Spleen (tissue), 11 donors: Measurements from ENCODE around the gene ZCRB1. TPM values are rescaled to one million over a fixed set of nuclear protein-coding genes. Genes with fewer than 3 reads are reported as not detected.
A peak's percentile ranks its signal among the peaks of the same experiment; 100 is the strongest.

Experiments used
- DNase-seq: peaks from one replicate; pipeline ENCODE4 v3.0.0-alpha.2; 2020
- H3K27ac ChIP-seq, 8 donors: fragments of 200-600 bp; sonication (generic) in 7 of 8; 1 replicate in 4 of 8; 2 replicates in 4 of 8; pipeline versions ENCODE4 v1.5.0 to v1.8.0; 2016 to 2021; ENCODE audit warnings: inconsistent platforms in 4 of 8, mild to moderate bottlenecking in 4 of 8, moderate library complexity in 1 of 8
- H3K27me3 ChIP-seq, 7 donors: fragments of 200-600 bp; sonication (generic) in 6 of 7; replicated peaks in 1 of 7; 1 replicate in 4 of 7; 2 replicates in 3 of 7; pipeline versions ENCODE4 v1.5.0 to v1.8.0; 2016 to 2021; ENCODE audit warnings: inconsistent platforms in 3 of 7, mild to moderate bottlenecking in 1 of 7
- H3K36me3 ChIP-seq, 6 donors: fragments of 200-600 bp; sonication (generic) in 5 of 6; 1 replicate in 4 of 6; 2 replicates in 2 of 6; pipeline versions ENCODE4 v1.5.0 to v1.8.0; 2016 to 2021; ENCODE audit warnings: inconsistent platforms in 2 of 6
- H3K4me1 ChIP-seq, 6 donors: fragments of 200-600 bp; sonication (generic) in 5 of 6; 1 replicate in 3 of 6; 2 replicates in 3 of 6; pipeline versions ENCODE4 v1.5.0 to v1.8.0; 2016 to 2021; ENCODE audit warnings: inconsistent platforms in 3 of 6
- H3K4me3 ChIP-seq, 8 donors: fragments of 200-600 bp; sonication (generic) in 7 of 8; 1 replicate in 4 of 8; 2 replicates in 4 of 8; pipeline versions ENCODE4 v1.5.0 to v1.8.0; 2016 to 2021; ENCODE audit warnings: inconsistent platforms in 4 of 8, mild to moderate bottlenecking in 4 of 8, moderate library complexity in 2 of 8
- H3K9me3 ChIP-seq, 8 donors: fragments of 200-600 bp; sonication (generic) in 7 of 8; 1 replicate in 4 of 8; 2 replicates in 4 of 8; pipeline versions ENCODE4 v1.5.0 to v1.8.0; 2016 to 2021; ENCODE audit warnings: inconsistent platforms in 4 of 8
- CTCF ChIP-seq, 11 experiments: fragments of 200-600 bp in 7 of 11; fragments of 450-650 bp in 4 of 11; sonication (generic) in 4 of 11; IDR thresholded peaks in 8 of 11; conservative IDR thresholded peaks in 3 of 11; 1 replicate in 7 of 11; 2 replicates in 4 of 11; pipeline versions ENCODE4 v1.4.0 to v1.8.0; 2016 to 2021; ENCODE audit warnings: antibody characterized with exemption in 11 of 11, inconsistent platforms in 4 of 11, mild to moderate bottlenecking in 1 of 11
- POLR2A ChIP-seq, 3 donors: fragments of 450-650 bp; IDR thresholded peaks; one replicate each; pipeline ENCODE4 v1.5.1; 2017; ENCODE audit warnings: antibody characterized with exemption in 3 of 3, mild to moderate bottlenecking in 1 of 3
- POLR2AphosphoS5 ChIP-seq, 3 donors: sonication (generic); formaldehyde crosslinking; IDR thresholded peaks; one replicate each; pipeline ENCODE4 v1.5.1; 2017; ENCODE audit warnings: antibody characterized with exemption in 3 of 3
- WGBS, 5 donors: extraction: QIAGEN DNeasy Blood & Tissue Kit in 3 of 5; methylation state at CpG; one replicate each; pipeline versions ENCODE4 v1.1.5 to v1.1.7; 2013 to 2018; 5-methylcytosine and 5-hydroxymethylcytosine counted together
- intact Hi-C: fragments of 100-400 bp; cut with DNase I; formaldehyde crosslinking; loops from one replicate; pipeline ENCODE4 v1.15.0; 2023; ENCODE audit warnings: low total_unique reads
- polyA plus RNA-seq, 3 donors: library from polyadenylated mRNA; stranded (reverse); fragments of 200-250 nt; gene quantifications; one replicate each; pipeline ENCODE4 v1.2.1, GENCODE V29; 2013
- total RNA-seq, 7 donors: library from RNA; depleted of rRNA in 3 of 7; stranded (reverse); fragments of >200 nt in 3 of 7; fragmentation: NEBNext Ultra II Directional in 4 of 7; extraction: Animal tissue kit (Norgen Biotek cat#: 25700) in 4 of 7; gene quantifications; one replicate each; pipeline versions ENCODE4 v1.1.0 to v1.2.1, GENCODE V29; 2016 to 2021
- donor health status: healthy with polysubstance abuse.
- donor health status: DM: no; HTN: no; CAD: no; lungs with moderate emphysema.
- donor health status: DM: no; HTN: no; CAD: no.
- donor health status: Bipolar disorder and iron deficiency.
- donor health status: healthy.
- donor health status: DM: no; HTN: no; CAD: no.
- donor health status: DM: yes; HTN: yes; CAD: no.

The ZCRB1 gene
- total and polyA plus RNA-seq, 10 donors = 27.2 to 43.0 (median 31.3) TPM

GRCh38 chr12:42275499-42275898 is 50.4 kb downstream of the ZCRB1 start:
- peaks cover 0 to 9% (median 2%) of the 10 kb centered on the region in 8 donors for H3K9me3 ChIP-seq
- DNase-seq = no peak
- H3K4me3 ChIP-seq = no peak overlapping the region
- TF ChIP-seq POLR2AphosphoS5 (IDR thresholded peaks at IDR 0.05) = no peak
- no peak for TF ChIP-seq POLR2A (IDR thresholded peaks at IDR 0.05)
- no peak for TF ChIP-seq CTCF (IDR thresholded peaks at IDR 0.05 in 8 of 11, conservative IDR thresholded peaks at IDR 0.05 in 3 of 11)
- intact Hi-C loops = no loop called here
- peaks cover 0 to 10% (median 7%) of the 10 kb centered on the region in 6 donors for H3K4me1 ChIP-seq
- 93 to 97% (median 95%) methylated on average over 4 of the region's 4 CpGs for WGBS, 5 donors
- H3K27me3 ChIP-seq = peaks cover 0 to 5% (median 0%) of the 10 kb centered on the region in 7 donors
- no peak overlapping the region for H3K27ac ChIP-seq
- no peaks in the 10 kb centered on the region for H3K36me3 ChIP-seq

- intact Hi-C loops = no loop called here
- peaks cover 0 to 14% (median 7%) of the 10 kb centered on the region in 6 donors for H3K4me1 ChIP-seq
- peaks cover 0 to 5% (median 0%) of the 10 kb centered on the region in 7 donors for H3K27me3 ChIP-seq
- peaks cover 0 to 9% (median 2%) of the 10 kb centered on the region in 8 donors for H3K9me3 ChIP-seq
- 90 to 100% (median 97%) methylated on average over 10 to 21 of the region's 21 CpGs for WGBS, 5 donors
- no peaks in the 10 kb centered on the region for H3K36me3 ChIP-seq
- H3K4me3 ChIP-seq = no peak overlapping the region
- H3K27ac ChIP-seq = no peak overlapping the region
- no peak for DNase-seq
- TF ChIP-seq POLR2AphosphoS5 (IDR thresholded peaks at IDR 0.05) (no peak), CTCF (IDR thresholded peaks at IDR 0.05 in 8 of 11, conservative IDR thresholded peaks at IDR 0.05 in 3 of 11) (no peak), POLR2A (IDR thresholded peaks at IDR 0.05) (no peak)
Observed at GRCh38 chr12:42273706-42274105, 52.2 kb downstream of the ZCRB1 start.

GRCh38 chr12:42270596-42270995 is 55.3 kb downstream of the ZCRB1 start:
- intact Hi-C loops = no loop called here
- Histone ChIP-seq H3K27me3 (peaks cover 0 to 5% (median 0%) of the 10 kb centered on the region in 7 donors), H3K36me3 (no peaks in the 10 kb centered on the region), H3K9me3 (peaks cover 0 to 9% (median 2%) of the 10 kb centered on the region in 8 donors), H3K27ac (peak overlapping the region in 5 of 8 donors; percentile 24 to 54 (median 41)), H3K4me1 (peaks cover 0 to 14% (median 7%) of the 10 kb centered on the region in 6 donors), H3K4me3 (no peak overlapping the region)
- TF ChIP-seq POLR2AphosphoS5 (IDR thresholded peaks at IDR 0.05) = peak in 1 of 3 donors; percentile 25
- TF ChIP-seq POLR2A (IDR thresholded peaks at IDR 0.05) = no peak
- DNase-seq = no peak
- 39 to 44% (median 43%) methylated on average over 4 of the region's 4 CpGs for WGBS, 5 donors

GRCh38 chr12:42267413-42268190 is 58.3 kb downstream of the ZCRB1 start:
- WGBS, 5 donors = 80 to 94% (median 90%) methylated on average over 10 to 15 of the region's 15 CpGs
- DNase-seq = no peak
- Histone ChIP-seq H3K4me3 (no peak overlapping the region), H3K36me3 (no peaks in the 10 kb centered on the region), H3K27me3 (peaks cover 0 to 5% (median 0%) of the 10 kb centered on the region in 7 donors), H3K27ac (no peak overlapping the region), H3K4me1 (peaks cover 0 to 14% (median 7%) of the 10 kb centered on the region in 6 donors), H3K9me3 (peaks cover 0 to 2% (median 0%) of the 10 kb centered on the region in 8 donors)
- TF ChIP-seq CTCF (IDR thresholded peaks at IDR 0.05 in 8 of 11, conservative IDR thresholded peaks at IDR 0.05 in 3 of 11) (no peak), POLR2AphosphoS5 (IDR thresholded peaks at IDR 0.05) (no peak), POLR2A (IDR thresholded peaks at IDR 0.05) (no peak)
- intact Hi-C loops = no loop called here
